Endodermal cell (in vitro differentiated cells): Measurements from ENCODE around the gene SLC16A13. TPM values are rescaled to one million over a fixed set of nuclear protein-coding genes. Genes with fewer than 3 reads are reported as not detected.
A peak's percentile ranks its signal among the peaks of the same experiment; 100 is the strongest.
"Not testable (repeated sequence)": the region's sequence is repeated elsewhere in the genome, so short reads cannot be mapped to it uniquely, and the experiment has no call there.

Experiments
- DNase-seq: peaks from one replicate; pipeline ENCODE4 v3.0.0-alpha.2; 2017
- H3K27ac ChIP-seq: 2 replicates; pipeline ENCODE4 v1.5.1; 2013; ENCODE audit warnings: mild to moderate bottlenecking, low read depth, low read length, moderate library complexity
- H3K27me3 ChIP-seq: 2 replicates; pipeline ENCODE4 v1.6.1; 2013; ENCODE audit warnings: mild to moderate bottlenecking, low read length, moderate library complexity; ENCODE audit not compliant: insufficient read depth, control insufficient read depth, poor library complexity, severe bottlenecking
- H3K36me3 ChIP-seq: 2 replicates; pipeline ENCODE4 v1.7.0; 2013; ENCODE audit warnings: mild to moderate bottlenecking, low read length, moderate library complexity; ENCODE audit not compliant: control insufficient read depth, insufficient read depth
- H3K4me1 ChIP-seq: one replicate; pipeline ENCODE4 v1.7.0; 2013; ENCODE audit warnings: low read length; ENCODE audit not compliant: control insufficient read depth, insufficient read depth
- H3K4me3 ChIP-seq: 2 replicates; pipeline ENCODE4 v1.5.1; 2013; ENCODE audit warnings: mild to moderate bottlenecking, low read length, moderate library complexity
- H3K9ac ChIP-seq: 2 replicates; pipeline ENCODE4 v1.6.1; 2013; ENCODE audit warnings: mild to moderate bottlenecking, low read length, moderate library complexity; ENCODE audit not compliant: poor library complexity, severe bottlenecking; ENCODE audit errors: extremely low read depth
- H3K9me3 ChIP-seq: 2 replicates; pipeline ENCODE4 v1.6.1; 2013; ENCODE audit warnings: mild to moderate bottlenecking, low read length, moderate library complexity; ENCODE audit not compliant: control insufficient read depth
- H3K27ac Mint-ChIP-seq: 2 replicates; pipeline ENCODE4 v1.8.0; 2020; ENCODE audit warnings: mixed read lengths
- H3K27me3 Mint-ChIP-seq: 2 replicates; pipeline ENCODE4 v1.8.0; 2021; ENCODE audit warnings: mild to moderate bottlenecking, mixed read lengths; ENCODE audit not compliant: insufficient read depth
- H3K36me3 Mint-ChIP-seq: 2 replicates; pipeline ENCODE4 v1.8.0; 2020; ENCODE audit warnings: low read depth, mixed read lengths
- H3K4me1 Mint-ChIP-seq: 2 replicates; pipeline ENCODE4 v1.8.0; 2020; ENCODE audit warnings: mixed read lengths
- H3K4me3 Mint-ChIP-seq: 2 replicates; pipeline ENCODE4 v1.8.0; 2020; ENCODE audit warnings: mild to moderate bottlenecking, moderate library complexity, mixed read lengths
- H3K9me3 Mint-ChIP-seq: 2 replicates; pipeline ENCODE4 v1.8.0; 2020; ENCODE audit warnings: mild to moderate bottlenecking, mixed read lengths
- CTCF ChIP-seq: fragments of 200-600 bp; sonication (generic); conservative IDR thresholded peaks from 2 replicates; pipeline ENCODE4 v1.5.0; 2021; ENCODE audit warnings: antibody characterized with exemption, mild to moderate bottlenecking
- WGBS, 2 experiments: methylation state at CpG; one replicate each; pipeline versions ENCODE4 v1.1.5 to v1.1.7; 2013; ENCODE audit warnings: missing lambda C conversion rate in 2 of 2, mixed read lengths in 1 of 2; ENCODE audit not compliant: insufficient coverage in 1 of 2, insufficient read length in 1 of 2; 5-methylcytosine and 5-hydroxymethylcytosine counted together
- total RNA-seq, 2 donors: library from RNA; stranded (reverse); fragmentation: NEBNext Ultra II Directional in 1 of 2; extraction: Animal tissue kit (Norgen Biotek cat#: 25700) in 1 of 2; gene quantifications; 2 replicates in 1 of 2; 3 replicates in 1 of 2; pipeline ENCODE4 v1.2.1, GENCODE V29; 2021

SLC16A13 gene
- total RNA-seq, 2 donors from 2014 or later: 18.8 to 19.9 TPM

GRCh38 chr17:7084088-7084487 lies 48.3 kb downstream of the SLC16A13 start:
- Histone ChIP-seq H3K4me1 (peaks cover 3% of the 10 kb centered on the region), H3K27me3 (no peaks in the 10 kb centered on the region), H3K36me3 (no peaks in the 10 kb centered on the region), H3K9ac (no peak overlapping the region), H3K9me3 (no peaks in the 10 kb centered on the region), H3K4me3 (no peak overlapping the region), H3K27ac (no peak overlapping the region)
- DNase-seq: no peak
- Mint-ChIP-seq H3K4me3 (no peak overlapping the region), H3K4me1 (peaks cover 16% of the 10 kb centered on the region), H3K27ac (peak overlapping the region; percentile 13), H3K9me3 (peaks cover 11% of the 10 kb centered on the region), H3K27me3 (no peaks in the 10 kb centered on the region), H3K36me3 (no peaks in the 10 kb centered on the region)
- WGBS, 2 experiments: 84 to 86% methylated on average over 7 of the region's 7 CpGs
- no peak for TF ChIP-seq CTCF

GRCh38 chr17:7088442-7088841 lies 52.6 kb downstream of the SLC16A13 start:
- H3K4me3 ChIP-seq, DNase-seq, H3K9me3 Mint-ChIP-seq, H3K9ac ChIP-seq, H3K9me3 ChIP-seq, H3K36me3 Mint-ChIP-seq, H3K4me1 ChIP-seq, H3K27me3 ChIP-seq, H3K27ac ChIP-seq, H3K36me3 ChIP-seq, H3K27me3 Mint-ChIP-seq: not testable (repeated sequence)
- Mint-ChIP-seq H3K27ac (peak overlapping the region; percentile 80), H3K4me1 (peaks cover 16% of the 10 kb centered on the region), H3K4me3 (peak overlapping the region; percentile 11)
- 77 to 84% methylated on average over 3 to 4 of the region's 4 CpGs for WGBS, 2 experiments

- H3K36me3 Mint-ChIP-seq, H3K27me3 ChIP-seq, H3K4me3 Mint-ChIP-seq, H3K4me3 ChIP-seq, H3K4me1 ChIP-seq, H3K27ac ChIP-seq, DNase-seq, H3K27me3 Mint-ChIP-seq, H3K36me3 ChIP-seq, H3K9ac ChIP-seq, H3K9me3 ChIP-seq, H3K27ac Mint-ChIP-seq, H3K9me3 Mint-ChIP-seq: not testable (repeated sequence)
- WGBS, 2 experiments: 86 to 92% methylated on average over 5 to 6 of the region's 6 CpGs
- peaks cover 16% of the 10 kb centered on the region for H3K4me1 Mint-ChIP-seq
Measured at GRCh38 chr17:7089570-7089969, 53.8 kb downstream of the SLC16A13 start.

Other genes starting within 250 kb of the SLC16A13 start
- gene TEKT1, start 204.3 kb upstream of the SLC16A13 start, total RNA-seq: not detected
- under 1 TPM; 0.46 to 0.92 TPM for gene ALOX12, start 40.0 kb upstream of the SLC16A13 start, total RNA-seq
- gene RNASEK, start 23.4 kb upstream of the SLC16A13 start, total RNA-seq: 100 to 1,000 TPM; 233 to 277 TPM
- gene BCL6B, start 13.0 kb upstream of the SLC16A13 start, total RNA-seq: 1 to 10 TPM; 2.9 to 7.0 TPM
- gene SLC16A11, start 8.1 kb downstream of the SLC16A13 start, total RNA-seq: under 1 TPM; 0.24 to 0.44 TPM
- not detected for gene CLEC10A, start 44.2 kb downstream of the SLC16A13 start, total RNA-seq
- gene ASGR2, start 78.8 kb downstream of the SLC16A13 start, total RNA-seq: under 1 TPM in 1 of 2 donors, not detected in 1; 0.44 TPM
- gene ASGR1, start 143.4 kb downstream of the SLC16A13 start, total RNA-seq: 10 to 100 TPM in 1 of 2 donors, 1 to 10 TPM in 1; 6.8 to 14.2 TPM
- gene DLG4, start 183.8 kb downstream of the SLC16A13 start, total RNA-seq: 10 to 100 TPM; 35.1 to 68.5 TPM
- 100 to 1,000 TPM; 337 to 459 TPM for gene ACADVL, start 183.9 kb downstream of the SLC16A13 start, total RNA-seq
- 100 to 1,000 TPM in 1 of 2 donors, 10 to 100 TPM in 1; 98.2 to 116 TPM for gene DVL2, start 198.5 kb downstream of the SLC16A13 start, total RNA-seq
- gene PHF23, start 203.4 kb downstream of the SLC16A13 start, total RNA-seq: 10 to 100 TPM; 67.3 to 71.6 TPM
- 100 to 1,000 TPM; 264 to 317 TPM for gene GABARAP, start 206.4 kb downstream of the SLC16A13 start, total RNA-seq
- gene CTDNEP1, start 215.7 kb downstream of the SLC16A13 start, total RNA-seq: 100 to 1,000 TPM; 123 to 125 TPM
- gene ELP5, start 216.2 kb downstream of the SLC16A13 start, total RNA-seq: 10 to 100 TPM; 45.3 to 68.0 TPM
- 100 to 1,000 TPM; 142 to 149 TPM for gene CLDN7, start 226.5 kb downstream of the SLC16A13 start, total RNA-seq
- 1 to 10 TPM; 2.2 to 5.4 TPM for gene SLC2A4, start 245.7 kb downstream of the SLC16A13 start, total RNA-seq